Endothelial cell (in vitro differentiated cells): ENCODE results near the gene ZNF500. TPM values are rescaled to one million over a fixed set of nuclear protein-coding genes. Genes with fewer than 3 reads are reported as not detected.

Experiments
- DNase-seq: peaks from one replicate; pipeline ENCODE4 v3.0.0; 2021; ENCODE audit warnings: low spot score
- H3K27ac Mint-ChIP-seq: one replicate; pipeline ENCODE4 v1.8.0; 2021; ENCODE audit warnings: mixed read lengths, inconsistent platforms; ENCODE audit not compliant: unreplicated experiment
- H3K27me3 Mint-ChIP-seq: one replicate; pipeline ENCODE4 v1.8.0; 2021; ENCODE audit warnings: mild to moderate bottlenecking, moderate library complexity, mixed read lengths, inconsistent platforms; ENCODE audit not compliant: unreplicated experiment
- H3K36me3 Mint-ChIP-seq: one replicate; pipeline ENCODE4 v1.8.0; 2021; ENCODE audit warnings: mild to moderate bottlenecking, low read depth, mixed read lengths, inconsistent platforms; ENCODE audit not compliant: unreplicated experiment
- H3K4me1 Mint-ChIP-seq: one replicate; pipeline ENCODE4 v1.8.0; 2021; ENCODE audit warnings: mild to moderate bottlenecking, mixed read lengths, inconsistent platforms; ENCODE audit not compliant: unreplicated experiment
- H3K4me3 Mint-ChIP-seq: one replicate; pipeline ENCODE4 v1.8.0; 2021; ENCODE audit warnings: mild to moderate bottlenecking, mixed read lengths, inconsistent platforms; ENCODE audit not compliant: unreplicated experiment
- H3K9me3 Mint-ChIP-seq: one replicate; pipeline ENCODE4 v1.8.0; 2021; ENCODE audit warnings: mixed read lengths, inconsistent platforms; ENCODE audit not compliant: unreplicated experiment
- total RNA-seq: library from RNA; stranded (reverse); fragmentation: NEBNext Ultra II Directional; extraction: Animal tissue kit (Norgen Biotek cat#: 25700); gene quantifications from one replicate; pipeline ENCODE4 v1.2.1, GENCODE V29; 2021; ENCODE audit not compliant: unreplicated experiment
- TF ChIP-seq, protein P1 (sequence below): fragments of 200-600 bp; sonication (generic); IDR thresholded peaks from one replicate; pipeline ENCODE4 v1.5.0; 2021; ENCODE audit warnings: antibody characterized with exemption; ENCODE audit not compliant: unreplicated experiment

Gene ZNF500
- total RNA-seq, 1 donor from 2014 or later: 32.8 TPM

DNA sequence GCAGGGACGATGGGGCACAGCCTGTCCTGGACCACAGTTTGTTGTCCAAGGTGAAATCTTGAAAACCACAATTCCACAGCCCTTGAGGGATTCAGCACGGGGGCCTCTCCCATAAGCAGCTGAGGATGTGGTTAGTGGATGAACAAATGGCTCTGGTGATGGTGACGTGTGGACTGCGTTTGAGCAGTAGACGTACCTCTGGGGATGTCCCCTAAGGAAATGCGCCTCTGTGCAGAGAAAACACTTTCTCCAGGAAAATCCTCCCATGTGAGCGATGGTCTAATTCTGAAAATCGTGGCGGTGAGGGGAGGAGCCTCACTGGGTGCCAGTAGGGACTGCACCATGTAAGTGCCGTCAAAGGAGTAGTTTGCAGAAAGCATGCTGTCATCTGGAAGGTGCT lies 23.9 kb upstream of the ZNF500 start:
- Mint-ChIP-seq H3K27ac (no peak overlapping the region), H3K36me3 (no peaks in the 10 kb centered on the region)

DNA sequence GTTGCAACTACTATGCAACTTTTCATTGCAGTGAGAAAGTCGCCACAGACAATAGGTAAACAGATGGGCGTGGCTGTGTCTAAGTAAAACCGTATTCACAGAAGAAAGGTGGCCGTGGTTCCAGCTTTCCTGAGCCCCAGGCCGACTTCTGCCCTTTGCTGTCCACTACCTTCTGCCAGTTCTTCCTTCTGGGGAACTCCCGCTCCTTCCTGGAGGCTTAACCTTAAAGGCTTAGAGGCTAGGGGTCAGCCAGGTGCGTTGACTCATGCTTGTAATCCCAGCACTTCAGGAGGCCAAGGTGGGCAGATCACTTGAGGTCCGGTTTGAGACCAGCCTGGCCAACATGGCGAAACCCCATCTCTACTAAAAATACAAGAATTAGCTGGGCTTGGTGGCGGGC lies 23.3 kb upstream of the ZNF500 start:
- H3K4me1 Mint-ChIP-seq: no peaks in the 10 kb centered on the region
- peaks cover 3% of the 10 kb centered on the region for H3K27me3 Mint-ChIP-seq
- H3K9me3 Mint-ChIP-seq: no peaks in the 10 kb centered on the region
- DNase-seq: no peak
- H3K27ac Mint-ChIP-seq: no peak overlapping the region
- H3K36me3 Mint-ChIP-seq: no peaks in the 10 kb centered on the region
- TF ChIP-seq, protein P1, sequence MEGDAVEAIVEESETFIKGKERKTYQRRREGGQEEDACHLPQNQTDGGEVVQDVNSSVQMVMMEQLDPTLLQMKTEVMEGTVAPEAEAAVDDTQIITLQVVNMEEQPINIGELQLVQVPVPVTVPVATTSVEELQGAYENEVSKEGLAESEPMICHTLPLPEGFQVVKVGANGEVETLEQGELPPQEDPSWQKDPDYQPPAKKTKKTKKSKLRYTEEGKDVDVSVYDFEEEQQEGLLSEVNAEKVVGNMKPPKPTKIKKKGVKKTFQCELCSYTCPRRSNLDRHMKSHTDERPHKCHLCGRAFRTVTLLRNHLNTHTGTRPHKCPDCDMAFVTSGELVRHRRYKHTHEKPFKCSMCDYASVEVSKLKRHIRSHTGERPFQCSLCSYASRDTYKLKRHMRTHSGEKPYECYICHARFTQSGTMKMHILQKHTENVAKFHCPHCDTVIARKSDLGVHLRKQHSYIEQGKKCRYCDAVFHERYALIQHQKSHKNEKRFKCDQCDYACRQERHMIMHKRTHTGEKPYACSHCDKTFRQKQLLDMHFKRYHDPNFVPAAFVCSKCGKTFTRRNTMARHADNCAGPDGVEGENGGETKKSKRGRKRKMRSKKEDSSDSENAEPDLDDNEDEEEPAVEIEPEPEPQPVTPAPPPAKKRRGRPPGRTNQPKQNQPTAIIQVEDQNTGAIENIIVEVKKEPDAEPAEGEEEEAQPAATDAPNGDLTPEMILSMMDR: no peak
- no peak overlapping the region for H3K4me3 Mint-ChIP-seq

More for the DNA sequence above, 23.9 kb upstream of the ZNF500 start:
- Mint-ChIP-seq H3K9me3 (no peaks in the 10 kb centered on the region), H3K27me3 (peaks cover 3% of the 10 kb centered on the region), H3K4me3 (no peak overlapping the region), H3K4me1 (no peaks in the 10 kb centered on the region)
- no peak for DNase-seq
- TF ChIP-seq, protein P1: no peak

DNA sequence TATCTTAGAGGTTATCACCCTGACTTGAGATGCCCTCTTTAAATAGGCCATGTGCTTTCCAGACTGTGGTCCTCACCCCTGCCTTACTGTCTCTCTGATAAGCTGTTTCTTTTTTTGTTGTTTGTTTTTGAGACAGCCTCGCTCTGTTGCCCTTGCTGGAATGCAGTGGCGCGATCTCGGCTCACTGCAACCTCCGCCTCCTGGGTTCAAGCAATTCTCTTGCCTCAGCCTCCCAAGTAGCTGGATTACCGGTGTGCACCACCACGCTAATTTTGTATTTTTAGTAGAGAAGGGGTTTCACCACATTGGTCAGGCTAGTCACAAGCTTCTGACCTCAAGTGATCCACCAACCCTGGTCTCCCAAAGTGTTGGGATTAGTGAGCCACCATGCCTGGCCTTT lies 21.9 kb upstream of the ZNF500 start:
- peaks cover 5% of the 10 kb centered on the region for H3K27me3 Mint-ChIP-seq
- TF ChIP-seq, protein P1: no peak
- DNase-seq: no peak
- no peak overlapping the region for H3K4me3 Mint-ChIP-seq
- no peak overlapping the region for H3K27ac Mint-ChIP-seq
- H3K36me3 Mint-ChIP-seq: peaks cover 4% of the 10 kb centered on the region
- H3K9me3 Mint-ChIP-seq: no peaks in the 10 kb centered on the region
- no peaks in the 10 kb centered on the region for H3K4me1 Mint-ChIP-seq

DNA sequence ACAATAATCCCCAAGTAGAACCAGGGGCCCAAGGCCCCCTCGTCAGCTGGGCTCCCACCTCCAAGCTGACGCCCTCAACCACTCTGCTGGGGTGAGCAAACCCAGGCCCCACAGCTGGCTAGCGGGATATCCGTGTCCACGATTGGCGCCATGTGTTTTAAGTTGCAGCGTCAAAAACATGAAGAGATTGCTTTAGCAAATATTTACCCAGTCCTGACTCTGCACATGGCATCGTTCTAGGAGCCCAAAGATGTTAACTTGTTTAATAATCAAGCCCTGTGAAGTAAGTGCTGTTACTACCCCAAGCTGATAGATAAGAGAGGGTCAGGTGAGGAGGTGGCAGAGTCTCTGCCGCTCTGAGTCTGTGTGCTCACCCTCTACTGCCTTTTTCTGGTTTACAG lies 21.5 kb upstream of the ZNF500 start:
- H3K4me1 Mint-ChIP-seq: no peaks in the 10 kb centered on the region
- no peak overlapping the region for H3K27ac Mint-ChIP-seq
- H3K4me3 Mint-ChIP-seq: no peak overlapping the region
- DNase-seq: no peak
- no peaks in the 10 kb centered on the region for H3K9me3 Mint-ChIP-seq
- TF ChIP-seq, protein P1: no peak
- peaks cover 4% of the 10 kb centered on the region for H3K36me3 Mint-ChIP-seq
- H3K27me3 Mint-ChIP-seq: peaks cover 5% of the 10 kb centered on the region

DNA sequence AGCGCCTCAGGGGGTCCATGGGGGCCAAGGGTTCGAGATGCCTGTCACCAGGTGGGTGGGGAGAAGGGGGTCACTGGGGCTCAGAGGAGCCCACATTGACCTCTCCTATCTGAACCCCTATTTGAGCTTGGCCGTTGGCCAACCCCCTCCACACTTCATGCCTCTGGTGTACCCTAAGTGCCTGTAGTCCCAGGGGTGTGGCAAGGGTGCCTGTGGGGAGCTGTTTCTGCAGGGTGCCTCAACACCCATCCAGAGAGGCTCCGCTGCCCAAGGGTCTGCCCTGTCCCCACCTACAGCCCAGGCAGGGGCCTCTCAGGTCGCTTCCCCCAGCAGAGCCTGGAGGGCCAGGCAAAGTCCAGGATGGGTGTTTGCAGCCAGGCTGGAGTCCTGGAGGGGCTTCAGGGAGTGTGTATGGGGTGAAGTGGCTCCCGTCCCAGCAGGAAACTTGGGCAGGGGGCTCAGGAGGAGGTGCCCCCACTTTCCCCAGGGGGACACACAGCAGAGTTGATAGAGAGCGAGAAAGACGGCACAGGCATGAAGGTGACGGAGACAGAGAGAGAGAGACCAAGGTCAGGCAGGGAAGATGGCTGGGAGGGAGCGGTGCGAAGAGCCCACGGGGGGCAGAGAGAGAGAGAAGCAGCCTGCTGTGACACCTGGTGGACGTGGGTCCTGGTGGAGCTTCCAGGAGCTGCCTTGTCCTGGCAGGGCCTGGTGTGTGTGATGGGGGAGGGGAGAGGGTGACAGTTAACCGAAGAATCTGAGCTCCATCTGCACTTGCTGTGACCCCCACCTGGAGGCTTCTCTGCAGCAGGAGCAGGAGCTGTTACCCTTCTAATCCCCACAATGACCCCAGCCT lies 20.9 kb upstream of the ZNF500 start, which contains the start of gene SEPTIN12:
TSS of gene SEPTIN12 (minus strand) at position 719 of the 856 bp plus-strand sequence. CDS start at position 19, 700 bp downstream.
- H3K9me3 Mint-ChIP-seq: no peaks in the 10 kb centered on the region
- peaks cover 10% of the 10 kb centered on the region for H3K36me3 Mint-ChIP-seq
- no peaks in the 10 kb centered on the region for H3K4me1 Mint-ChIP-seq
- no peak within 1 kb of the TSS for H3K27ac Mint-ChIP-seq
- TF ChIP-seq, protein P1: no peak
- DNase-seq: no peak
- H3K4me3 Mint-ChIP-seq: no peak within 1 kb of the TSS
- peaks cover 8% of the 10 kb centered on the region for H3K27me3 Mint-ChIP-seq
